WTC11 (cell line): ENCODE measurements around the gene FSTL4. TPM values are rescaled to one million over a fixed set of nuclear protein-coding genes. Genes with fewer than 3 reads are reported as not detected.

Experiments
- ATAC-seq: fragments of 200-7000 bp; cut with Tn5 transposase; 2 replicates; pipeline ENCODE4 v1.10.0; 2021; ENCODE audit warnings: mild to moderate bottlenecking, moderate library complexity
- CTCF ChIA-PET: fragments of 300-600 bp; sonication (Branson Sonifier 250); formaldehyde crosslinking; loops from one replicate; lab custom pipeline; 2021; ENCODE audit warnings: antibody characterized with exemption; lab: Charles Lee
- POLR2A ChIA-PET: fragments of 350-600 bp; sonication (Branson Sonifier 250); formaldehyde crosslinking; loops from one replicate; lab custom pipeline; 2021; ENCODE audit warnings: antibody characterized with exemption; lab: Charles Lee
- DNase-seq: peaks from one replicate; pipeline ENCODE4 v3.0.0; 2021; ENCODE audit warnings: low spot score
- H3K27ac Mint-ChIP-seq: 2 replicates; pipeline ENCODE4 v1.8.0; 2021; ENCODE audit warnings: mixed read lengths
- H3K27me3 Mint-ChIP-seq: 2 replicates; pipeline ENCODE4 v1.8.0; 2021; ENCODE audit warnings: low read depth, mild to moderate bottlenecking, moderate library complexity, mixed read lengths
- H3K36me3 Mint-ChIP-seq: 2 replicates; pipeline ENCODE4 v1.8.0; 2021; ENCODE audit warnings: mixed read lengths
- H3K4me1 Mint-ChIP-seq: 2 replicates; pipeline ENCODE4 v1.8.0; 2022; ENCODE audit warnings: mixed read lengths
- H3K4me3 Mint-ChIP-seq: 2 replicates; pipeline ENCODE4 v1.8.0; 2021; ENCODE audit warnings: mild to moderate bottlenecking, moderate library complexity, mixed read lengths
- H3K9me3 Mint-ChIP-seq: 2 replicates; pipeline ENCODE4 v1.8.0; 2021; ENCODE audit warnings: mixed read lengths
- ELF4 ChIP-seq: sonication (generic); formaldehyde crosslinking; IDR thresholded peaks from 2 replicates; pipeline ENCODE4 v1.8.1; 2022; ENCODE audit warnings: low read depth, mild to moderate bottlenecking, moderate library complexity, missing genetic modification reagents
- ESRRA ChIP-seq: sonication (generic); formaldehyde crosslinking; IDR thresholded peaks from 2 replicates; pipeline ENCODE4 v1.8.1; 2022; ENCODE audit warnings: mild to moderate bottlenecking, missing genetic modification reagents, borderline replicate concordance
- GRHL2 ChIP-seq: fragments of 250-450 bp; sonication (Bioruptor Pico); IDR thresholded peaks from 2 replicates; pipeline ENCODE4 v1.8.0; 2022; ENCODE audit warnings: mild to moderate bottlenecking, moderate library complexity; ENCODE audit not compliant: insufficient replicate concordance, severe bottlenecking
- NFATC4 ChIP-seq: fragments of 250-450 bp; sonication (Bioruptor Pico); IDR thresholded peaks from 2 replicates; pipeline ENCODE4 v1.9.0; 2021; ENCODE audit warnings: mild to moderate bottlenecking
- NR1H2 ChIP-seq: sonication (generic); formaldehyde crosslinking; IDR thresholded peaks from 2 replicates; pipeline ENCODE4 v1.9.0; 2021; ENCODE audit warnings: mild to moderate bottlenecking, moderate library complexity, missing genetic modification reagents
- RORB ChIP-seq: fragments of 250-450 bp; sonication (Bioruptor Pico); IDR thresholded peaks from 2 replicates; pipeline ENCODE4 v1.9.0; 2021; ENCODE audit warnings: mild to moderate bottlenecking
- SOX15 ChIP-seq: fragments of 250-450 bp; sonication (Bioruptor Pico); IDR thresholded peaks from 2 replicates; pipeline ENCODE4 v1.9.0; 2021; ENCODE audit warnings: mild to moderate bottlenecking
- SP1 ChIP-seq: sonication (generic); formaldehyde crosslinking; conservative IDR thresholded peaks from 2 replicates; pipeline ENCODE4 v1.8.1; 2022; ENCODE audit warnings: missing genetic modification reagents
- TP53 ChIP-seq: sonication (generic); formaldehyde crosslinking; IDR thresholded peaks from 2 replicates; pipeline ENCODE4 v1.8.1; 2023; ENCODE audit warnings: mild to moderate bottlenecking, missing genetic modification reagents
- ZNF219 ChIP-seq: sonication (generic); formaldehyde crosslinking; IDR thresholded peaks from 2 replicates; pipeline ENCODE4 v1.8.0; 2023; ENCODE audit warnings: missing genetic modification reagents, mild to moderate bottlenecking, borderline replicate concordance
- ZNF671 ChIP-seq: fragments of 250-450 bp; sonication (Bioruptor Pico); IDR thresholded peaks from 2 replicates; pipeline ENCODE4 v1.8.0; 2021; ENCODE audit warnings: mild to moderate bottlenecking
- total RNA-seq: library from RNA; stranded (reverse); gene quantifications from 3 replicates; pipeline ENCODE4 v1.2.3, GENCODE V29; 2021
- TF ChIP-seq, protein P1 (sequence below): sonication (generic); formaldehyde crosslinking; IDR thresholded peaks from 2 replicates; pipeline ENCODE4 v1.8.0; 2023; ENCODE audit warnings: missing genetic modification reagents
- TF ChIP-seq, protein P2 (sequence below): sonication (generic); formaldehyde crosslinking; IDR thresholded peaks from 2 replicates; pipeline ENCODE4 v1.8.1; 2023; ENCODE audit warnings: mild to moderate bottlenecking, missing genetic modification reagents, moderate library complexity
- TF ChIP-seq, protein P3 (sequence below): sonication (generic); formaldehyde crosslinking; IDR thresholded peaks from 2 replicates; pipeline ENCODE4 v1.8.0; 2023; ENCODE audit warnings: missing genetic modification reagents, mild to moderate bottlenecking, borderline replicate concordance
- TF ChIP-seq, protein P4 (sequence below): sonication (generic); formaldehyde crosslinking; IDR thresholded peaks from 2 replicates; pipeline ENCODE4 v1.8.1; 2022; ENCODE audit warnings: missing genetic modification reagents, borderline replicate concordance
- TF ChIP-seq, protein P5 (sequence below): fragments of 200-600 bp; IDR thresholded peaks from 2 replicates; pipeline ENCODE4 v1.8.0; 2022; ENCODE audit warnings: antibody characterized with exemption
- TF ChIP-seq, protein P6 (sequence below): sonication (generic); formaldehyde crosslinking; IDR thresholded peaks from 2 replicates; pipeline ENCODE4 v1.8.0; 2022; ENCODE audit warnings: mild to moderate bottlenecking, missing genetic modification reagents

The FSTL4 gene
- total RNA-seq, 1 experiment from 2014 or later, result 6.1 TPM

DNA sequence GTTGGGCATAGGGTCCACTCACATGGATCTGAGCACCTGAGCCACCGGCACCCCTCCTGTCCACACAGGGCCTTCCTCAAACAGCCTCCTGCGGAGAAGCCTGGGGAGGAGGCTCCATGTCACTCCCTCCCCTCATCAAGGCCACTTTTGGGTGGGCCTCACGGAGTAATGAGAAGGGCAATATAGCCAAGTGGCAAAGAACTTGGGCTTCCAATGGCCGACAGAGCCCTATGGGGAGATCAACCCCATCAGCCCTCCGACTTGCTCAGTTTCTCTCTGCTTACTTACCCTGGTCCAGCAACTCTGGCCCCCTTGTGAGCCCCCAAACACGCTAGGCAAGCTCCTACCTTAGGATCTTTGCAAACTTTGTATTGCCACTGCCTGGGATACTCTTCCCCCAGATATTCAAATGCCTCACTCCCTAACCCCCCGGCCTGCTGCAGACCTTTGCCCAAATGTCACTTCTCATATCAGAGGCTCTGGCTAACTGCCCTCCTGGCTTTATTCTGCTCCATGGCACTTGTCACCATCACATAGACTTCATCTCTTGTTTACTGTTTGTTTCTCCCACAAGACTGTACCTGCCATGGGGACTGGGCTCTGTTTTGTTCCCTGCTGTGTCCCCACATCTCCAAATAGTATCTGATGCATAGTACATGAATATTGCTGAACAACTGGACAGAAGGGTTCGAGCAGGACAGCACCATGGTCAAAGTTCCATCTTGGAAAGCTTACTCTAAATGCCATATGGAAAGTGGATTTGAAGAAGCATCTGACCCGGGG lies 220.8 kb downstream of the FSTL4 start:
- Mint-ChIP-seq H3K4me3 (no peak overlapping the region), H3K9me3 (peaks cover 23% of the 10 kb centered on the region), H3K36me3 (peaks cover 15% of the 10 kb centered on the region), H3K27ac (no peak overlapping the region), H3K27me3 (peaks cover 3% of the 10 kb centered on the region; the same call in 1 of the 2 replicates), H3K4me1 (peaks cover 2% of the 10 kb centered on the region)
- ChIA-PET POLR2A (no interaction called here), CTCF (interaction anchor here (1.5 kb wide), 1 partner anchor 13 kb away, joined by 3 read pairs; no protein-coding TSS in a partner anchor)
- TF ChIP-seq RORB (CRISPR knock-in tag) (no peak), ZNF671 (CRISPR knock-in tag) (no peak), SP1 (no peak), ZNF219 (CRISPR knock-in tag) (no peak), NFATC4 (CRISPR knock-in tag) (no peak), ELF4 (no peak), ESRRA (CRISPR knock-in tag) (no peak), NR1H2 (CRISPR knock-in tag) (no peak), SOX15 (CRISPR knock-in tag) (no peak), GRHL2 (CRISPR knock-in tag) (no peak), TP53 (CRISPR knock-in tag) (no peak)
- TF ChIP-seq, protein P1, sequence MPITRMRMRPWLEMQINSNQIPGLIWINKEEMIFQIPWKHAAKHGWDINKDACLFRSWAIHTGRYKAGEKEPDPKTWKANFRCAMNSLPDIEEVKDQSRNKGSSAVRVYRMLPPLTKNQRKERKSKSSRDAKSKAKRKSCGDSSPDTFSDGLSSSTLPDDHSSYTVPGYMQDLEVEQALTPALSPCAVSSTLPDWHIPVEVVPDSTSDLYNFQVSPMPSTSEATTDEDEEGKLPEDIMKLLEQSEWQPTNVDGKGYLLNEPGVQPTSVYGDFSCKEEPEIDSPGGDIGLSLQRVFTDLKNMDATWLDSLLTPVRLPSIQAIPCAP (CRISPR knock-in tag), result no peak
- TF ChIP-seq, protein P2, sequence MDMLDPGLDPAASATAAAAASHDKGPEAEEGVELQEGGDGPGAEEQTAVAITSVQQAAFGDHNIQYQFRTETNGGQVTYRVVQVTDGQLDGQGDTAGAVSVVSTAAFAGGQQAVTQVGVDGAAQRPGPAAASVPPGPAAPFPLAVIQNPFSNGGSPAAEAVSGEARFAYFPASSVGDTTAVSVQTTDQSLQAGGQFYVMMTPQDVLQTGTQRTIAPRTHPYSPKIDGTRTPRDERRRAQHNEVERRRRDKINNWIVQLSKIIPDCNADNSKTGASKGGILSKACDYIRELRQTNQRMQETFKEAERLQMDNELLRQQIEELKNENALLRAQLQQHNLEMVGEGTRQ (CRISPR knock-in tag), result no peak
- TF ChIP-seq, protein P3, sequence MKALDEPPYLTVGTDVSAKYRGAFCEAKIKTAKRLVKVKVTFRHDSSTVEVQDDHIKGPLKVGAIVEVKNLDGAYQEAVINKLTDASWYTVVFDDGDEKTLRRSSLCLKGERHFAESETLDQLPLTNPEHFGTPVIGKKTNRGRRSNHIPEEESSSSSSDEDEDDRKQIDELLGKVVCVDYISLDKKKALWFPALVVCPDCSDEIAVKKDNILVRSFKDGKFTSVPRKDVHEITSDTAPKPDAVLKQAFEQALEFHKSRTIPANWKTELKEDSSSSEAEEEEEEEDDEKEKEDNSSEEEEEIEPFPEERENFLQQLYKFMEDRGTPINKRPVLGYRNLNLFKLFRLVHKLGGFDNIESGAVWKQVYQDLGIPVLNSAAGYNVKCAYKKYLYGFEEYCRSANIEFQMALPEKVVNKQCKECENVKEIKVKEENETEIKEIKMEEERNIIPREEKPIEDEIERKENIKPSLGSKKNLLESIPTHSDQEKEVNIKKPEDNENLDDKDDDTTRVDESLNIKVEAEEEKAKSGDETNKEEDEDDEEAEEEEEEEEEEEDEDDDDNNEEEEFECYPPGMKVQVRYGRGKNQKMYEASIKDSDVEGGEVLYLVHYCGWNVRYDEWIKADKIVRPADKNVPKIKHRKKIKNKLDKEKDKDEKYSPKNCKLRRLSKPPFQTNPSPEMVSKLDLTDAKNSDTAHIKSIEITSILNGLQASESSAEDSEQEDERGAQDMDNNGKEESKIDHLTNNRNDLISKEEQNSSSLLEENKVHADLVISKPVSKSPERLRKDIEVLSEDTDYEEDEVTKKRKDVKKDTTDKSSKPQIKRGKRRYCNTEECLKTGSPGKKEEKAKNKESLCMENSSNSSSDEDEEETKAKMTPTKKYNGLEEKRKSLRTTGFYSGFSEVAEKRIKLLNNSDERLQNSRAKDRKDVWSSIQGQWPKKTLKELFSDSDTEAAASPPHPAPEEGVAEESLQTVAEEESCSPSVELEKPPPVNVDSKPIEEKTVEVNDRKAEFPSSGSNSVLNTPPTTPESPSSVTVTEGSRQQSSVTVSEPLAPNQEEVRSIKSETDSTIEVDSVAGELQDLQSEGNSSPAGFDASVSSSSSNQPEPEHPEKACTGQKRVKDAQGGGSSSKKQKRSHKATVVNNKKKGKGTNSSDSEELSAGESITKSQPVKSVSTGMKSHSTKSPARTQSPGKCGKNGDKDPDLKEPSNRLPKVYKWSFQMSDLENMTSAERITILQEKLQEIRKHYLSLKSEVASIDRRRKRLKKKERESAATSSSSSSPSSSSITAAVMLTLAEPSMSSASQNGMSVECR (CRISPR knock-in tag), result no peak
- TF ChIP-seq, protein P4, sequence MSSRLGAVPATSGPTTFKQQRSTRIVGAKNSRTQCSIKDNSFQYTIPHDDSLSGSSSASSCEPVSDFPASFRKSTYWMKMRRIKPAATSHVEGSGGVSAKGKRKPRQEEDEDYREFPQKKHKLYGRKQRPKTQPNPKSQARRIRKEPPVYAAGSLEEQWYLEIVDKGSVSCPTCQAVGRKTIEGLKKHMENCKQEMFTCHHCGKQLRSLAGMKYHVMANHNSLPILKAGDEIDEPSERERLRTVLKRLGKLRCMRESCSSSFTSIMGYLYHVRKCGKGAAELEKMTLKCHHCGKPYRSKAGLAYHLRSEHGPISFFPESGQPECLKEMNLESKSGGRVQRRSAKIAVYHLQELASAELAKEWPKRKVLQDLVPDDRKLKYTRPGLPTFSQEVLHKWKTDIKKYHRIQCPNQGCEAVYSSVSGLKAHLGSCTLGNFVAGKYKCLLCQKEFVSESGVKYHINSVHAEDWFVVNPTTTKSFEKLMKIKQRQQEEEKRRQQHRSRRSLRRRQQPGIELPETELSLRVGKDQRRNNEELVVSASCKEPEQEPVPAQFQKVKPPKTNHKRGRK (CRISPR knock-in tag), result no peak
- TF ChIP-seq, protein P5, sequence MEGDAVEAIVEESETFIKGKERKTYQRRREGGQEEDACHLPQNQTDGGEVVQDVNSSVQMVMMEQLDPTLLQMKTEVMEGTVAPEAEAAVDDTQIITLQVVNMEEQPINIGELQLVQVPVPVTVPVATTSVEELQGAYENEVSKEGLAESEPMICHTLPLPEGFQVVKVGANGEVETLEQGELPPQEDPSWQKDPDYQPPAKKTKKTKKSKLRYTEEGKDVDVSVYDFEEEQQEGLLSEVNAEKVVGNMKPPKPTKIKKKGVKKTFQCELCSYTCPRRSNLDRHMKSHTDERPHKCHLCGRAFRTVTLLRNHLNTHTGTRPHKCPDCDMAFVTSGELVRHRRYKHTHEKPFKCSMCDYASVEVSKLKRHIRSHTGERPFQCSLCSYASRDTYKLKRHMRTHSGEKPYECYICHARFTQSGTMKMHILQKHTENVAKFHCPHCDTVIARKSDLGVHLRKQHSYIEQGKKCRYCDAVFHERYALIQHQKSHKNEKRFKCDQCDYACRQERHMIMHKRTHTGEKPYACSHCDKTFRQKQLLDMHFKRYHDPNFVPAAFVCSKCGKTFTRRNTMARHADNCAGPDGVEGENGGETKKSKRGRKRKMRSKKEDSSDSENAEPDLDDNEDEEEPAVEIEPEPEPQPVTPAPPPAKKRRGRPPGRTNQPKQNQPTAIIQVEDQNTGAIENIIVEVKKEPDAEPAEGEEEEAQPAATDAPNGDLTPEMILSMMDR, result no peak
- TF ChIP-seq, protein P6, sequence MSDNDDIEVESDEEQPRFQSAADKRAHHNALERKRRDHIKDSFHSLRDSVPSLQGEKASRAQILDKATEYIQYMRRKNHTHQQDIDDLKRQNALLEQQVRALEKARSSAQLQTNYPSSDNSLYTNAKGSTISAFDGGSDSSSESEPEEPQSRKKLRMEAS, result no peak
- no peak for ATAC-seq
- no peak for DNase-seq
